Activated T-helper 9 cell treated with anti-CD3 and anti-CD28 coated beads, Interleukin-2, amount 50 U/mL, for 16 hours (primary cell): ENCODE measurements around the gene CA6.
"Not testable (repeated sequence)": the region's sequence is repeated elsewhere in the genome, so short reads cannot be mapped to it uniquely, and the experiment has no call there.

Experiments
- DNase-seq: peaks from one replicate; pipeline ENCODE4 v3.0.0-alpha.2; 2020; ENCODE audit warnings: low read depth

Gene CA6

GRCh38 chr1:9004700-9005394, 59.2 kb downstream of the CA6 start:
- peak; percentile 64 for DNase-seq

- DNase-seq = no peak
These were observed 59.7 kb downstream of the CA6 start for GRCh38 chr1:9005395-9005708.

- DNase-seq = no peak
These were observed 61.4 kb downstream of the CA6 start for GRCh38 chr1:9006956-9007615.

- DNase-seq = no peak
These were observed 62.6 kb downstream of the CA6 start for GRCh38 chr1:9008236-9008635.

GRCh38 chr1:9009438-9010370, 64.0 kb downstream of the CA6 start:
- DNase-seq = no peak

- DNase-seq = no peak
These were observed 65.2 kb downstream of the CA6 start for GRCh38 chr1:9010781-9011323.

GRCh38 chr1:9013819-9014218, 68.2 kb downstream of the CA6 start:
- no peak for DNase-seq

- no peak for DNase-seq
These were observed 69.1 kb downstream of the CA6 start for GRCh38 chr1:9014475-9015375.

GRCh38 chr1:9016455-9016854, 70.8 kb downstream of the CA6 start:
- DNase-seq = no peak

GRCh38 chr1:9018333-9018732, 72.7 kb downstream of the CA6 start:
- DNase-seq = no peak

GRCh38 chr1:9019896-9020295, 74.2 kb downstream of the CA6 start:
- DNase-seq = no peak

GRCh38 chr1:9020305-9020704, 74.6 kb downstream of the CA6 start:
- DNase-seq = no peak

- not testable (repeated sequence) for DNase-seq
These were observed 76.5 kb downstream of the CA6 start for GRCh38 chr1:9022026-9022738.

- DNase-seq = no peak
These were observed 77.1 kb downstream of the CA6 start for GRCh38 chr1:9022773-9023172.
